T47D (cell line): ENCODE measurements around the gene CRYBG1.
A peak's percentile ranks its signal among the peaks of the same experiment; 100 is the strongest.

Experiments
- DNase-seq, 2 experiments: peaks; one replicate each; pipeline versions ENCODE4 v3.0.0 to v3.0.0-alpha.2; 2011 to 2012; ENCODE audit warnings: low read depth in 1 of 2, low spot score in 1 of 2
- JUND ChIP-seq: IDR thresholded peaks from 2 replicates; pipeline ENCODE4 v1.6.1; 2012; ENCODE audit warnings: low read depth
- in situ Hi-C: cut with HindIII; loops from 2 replicates; pipeline ENCODE4 v1.10.0; 2016; ENCODE audit warnings: low sequenced_read_pairs, low pct_unique_long_range_greater_than_20kb

Gene CRYBG1

DNA sequence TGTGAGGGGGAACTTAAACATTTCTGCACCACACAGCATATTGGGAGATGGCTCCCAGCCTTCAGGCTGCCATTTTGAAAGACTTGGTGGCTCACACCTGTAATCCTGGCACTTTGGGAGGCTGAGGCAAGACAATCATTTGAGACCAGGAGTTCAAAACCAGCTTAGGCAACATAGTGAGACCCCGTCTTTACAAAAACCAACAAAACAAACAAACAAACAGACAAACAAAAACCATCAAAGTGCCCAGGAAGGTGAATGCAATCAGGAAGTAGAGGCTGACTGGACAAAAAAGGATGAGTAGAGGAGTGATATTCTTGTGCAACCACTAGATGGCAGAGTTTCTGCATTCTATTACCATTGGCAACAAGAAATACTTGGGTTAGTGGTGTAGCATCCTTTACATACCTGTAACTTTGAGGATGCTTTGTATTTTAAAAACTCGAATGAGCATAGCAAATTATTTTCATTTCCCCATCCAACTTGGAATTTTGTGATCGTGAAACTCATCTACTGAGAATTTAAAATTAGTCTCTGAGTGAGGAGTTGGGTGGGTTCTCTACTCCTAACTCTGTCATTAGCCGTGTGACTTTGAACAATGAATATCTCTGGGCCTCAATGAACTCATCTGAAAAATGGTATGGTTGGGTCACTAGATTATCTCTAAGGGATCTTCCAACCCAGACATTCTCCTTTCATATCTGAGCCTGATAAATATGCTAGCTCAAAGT, 84.4 kb downstream of the CRYBG1 start:
- in situ Hi-C loops: no loop called here
- peak; percentile 42 to 74 for DNase-seq
- TF ChIP-seq JUND: no peak

- in situ Hi-C loops: no loop called here
- no peak for DNase-seq
- TF ChIP-seq JUND: no peak
Measured at GRCh38 chr6:106445508-106445878, 85.0 kb downstream of the CRYBG1 start.

- no peak for DNase-seq
- in situ Hi-C loops: no loop called here
Measured at GRCh38 chr6:106446287-106446885, 85.9 kb downstream of the CRYBG1 start.

GRCh38 chr6:106446983-106447382, 86.5 kb downstream of the CRYBG1 start:
- no peak for DNase-seq
- no peak for TF ChIP-seq JUND
- in situ Hi-C loops: no loop called here

More at GRCh38 chr6:106446287-106446885, 85.9 kb downstream of the CRYBG1 start:
- no peak for TF ChIP-seq JUND

DNA sequence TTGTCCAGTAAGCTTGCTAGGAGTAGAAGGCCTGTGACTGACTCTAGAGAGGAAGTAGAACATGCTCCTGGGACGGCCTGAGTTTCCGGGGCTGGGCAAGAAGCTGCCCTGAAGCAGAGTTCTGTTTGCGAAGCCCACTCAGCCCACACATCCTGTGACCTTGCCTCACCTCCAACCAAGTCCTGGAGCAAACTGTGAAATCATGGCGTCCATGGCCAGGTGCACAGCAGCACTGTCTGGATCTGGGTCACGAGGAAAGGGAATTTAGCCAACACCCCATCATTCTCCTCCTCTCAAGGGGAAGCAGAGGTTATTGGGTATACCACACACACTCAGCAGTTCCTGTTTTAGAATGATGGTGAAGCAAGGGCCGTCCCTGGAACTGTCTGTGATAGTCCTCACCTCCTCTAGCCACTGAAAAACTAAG, 87.5 kb downstream of the CRYBG1 start:
- TF ChIP-seq JUND: no peak
- in situ Hi-C loops: no loop called here

GRCh38 chr6:106450653-106451052, 90.1 kb downstream of the CRYBG1 start:
- in situ Hi-C loops: no loop called here
- TF ChIP-seq JUND: no peak
- no peak for DNase-seq

More for the DNA sequence above, 87.5 kb downstream of the CRYBG1 start:
- no peak for DNase-seq

DNA sequence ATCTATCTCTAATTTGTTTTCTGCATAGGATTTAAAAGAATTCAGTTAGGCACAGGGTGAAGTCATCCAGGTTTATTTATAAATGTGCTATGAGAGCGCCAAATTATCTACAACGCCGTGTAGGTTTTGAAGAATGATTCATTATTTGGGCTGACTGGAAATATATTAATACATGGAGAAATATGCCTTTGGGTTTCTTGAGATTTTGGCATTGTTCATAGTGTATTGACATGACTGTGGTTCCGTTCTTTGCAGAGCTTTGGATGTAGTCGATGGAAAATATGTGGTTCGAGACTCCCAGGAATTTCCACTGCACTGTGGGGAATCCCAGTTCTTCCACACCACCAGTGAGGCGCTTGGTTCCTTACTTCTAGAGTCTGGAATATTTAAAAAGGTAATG, 90.9 kb downstream of the CRYBG1 start:
- no peak for DNase-seq
- TF ChIP-seq JUND: no peak
- in situ Hi-C loops: no loop called here

DNA sequence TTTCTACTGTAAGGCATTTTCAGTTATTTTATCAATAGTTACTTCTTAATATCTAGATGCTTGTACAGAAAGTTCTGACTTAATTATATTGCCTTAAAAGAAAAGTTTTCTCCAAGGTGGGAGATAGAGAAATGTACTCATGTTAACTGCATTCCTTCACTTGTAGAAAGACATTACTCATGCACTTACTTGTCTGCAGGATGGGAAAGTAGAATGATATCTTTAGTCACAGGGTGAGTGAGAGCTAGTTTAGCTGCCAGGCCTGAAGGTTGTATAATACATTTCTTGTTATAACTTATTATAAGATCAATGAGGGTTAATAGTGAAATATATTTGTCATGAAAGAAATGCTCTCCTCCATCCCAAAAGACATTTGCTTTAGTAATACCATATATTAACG, 92.1 kb downstream of the CRYBG1 start:
- no peak for DNase-seq
- in situ Hi-C loops: no loop called here
- TF ChIP-seq JUND: no peak

DNA sequence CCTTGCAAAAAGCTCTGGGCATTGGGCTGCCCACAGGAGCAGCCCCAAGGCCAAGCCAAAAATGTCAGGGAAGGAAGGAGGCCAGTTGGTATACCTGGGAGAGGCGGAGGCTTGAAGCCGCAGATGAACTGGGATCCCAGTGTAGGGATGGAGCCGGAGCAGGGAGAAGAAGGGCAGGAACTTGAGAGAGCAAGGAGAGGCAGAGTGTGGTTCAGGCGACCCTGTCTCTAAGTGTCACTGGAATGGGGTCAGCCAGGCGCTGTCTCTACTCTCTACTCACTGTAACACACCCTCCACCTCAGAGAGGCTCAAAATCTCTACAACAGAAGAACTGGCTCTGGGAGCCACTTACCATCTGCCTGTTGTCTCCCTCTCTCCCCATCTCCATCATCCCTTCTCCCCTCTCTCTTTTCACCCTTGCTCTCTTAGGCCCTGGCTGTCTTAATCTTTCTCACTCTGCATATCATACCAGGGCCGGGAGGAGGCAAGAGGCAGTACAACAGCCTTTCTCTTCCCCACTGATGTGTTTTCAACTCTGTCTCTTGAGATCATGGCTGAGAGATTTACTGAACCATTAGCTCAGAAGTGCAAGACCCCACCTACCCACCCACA, 93.3 kb downstream of the CRYBG1 start:
- in situ Hi-C loops: no loop called here
- no peak for DNase-seq
- TF ChIP-seq JUND: no peak

DNA sequence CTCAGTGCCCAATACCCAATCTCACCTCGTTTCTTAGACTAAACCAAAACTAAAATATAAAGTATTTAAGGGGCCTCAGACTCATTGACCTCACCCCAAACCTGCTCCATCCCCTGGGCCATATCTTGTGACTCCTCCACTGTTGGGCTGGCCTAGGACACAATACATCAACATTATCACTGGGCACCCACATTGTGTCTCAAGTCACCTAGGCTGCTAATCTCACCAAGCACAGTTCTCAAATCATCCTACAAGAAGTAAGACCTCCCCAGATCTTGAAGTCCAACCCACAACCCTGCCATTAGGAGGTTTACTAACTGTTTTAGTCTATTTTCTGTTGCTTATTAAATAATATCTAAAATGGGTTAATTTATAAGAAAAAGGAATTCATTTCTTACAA, 96.2 kb downstream of the CRYBG1 start:
- DNase-seq: no peak
- TF ChIP-seq JUND: no peak
- in situ Hi-C loops: no loop called here

DNA sequence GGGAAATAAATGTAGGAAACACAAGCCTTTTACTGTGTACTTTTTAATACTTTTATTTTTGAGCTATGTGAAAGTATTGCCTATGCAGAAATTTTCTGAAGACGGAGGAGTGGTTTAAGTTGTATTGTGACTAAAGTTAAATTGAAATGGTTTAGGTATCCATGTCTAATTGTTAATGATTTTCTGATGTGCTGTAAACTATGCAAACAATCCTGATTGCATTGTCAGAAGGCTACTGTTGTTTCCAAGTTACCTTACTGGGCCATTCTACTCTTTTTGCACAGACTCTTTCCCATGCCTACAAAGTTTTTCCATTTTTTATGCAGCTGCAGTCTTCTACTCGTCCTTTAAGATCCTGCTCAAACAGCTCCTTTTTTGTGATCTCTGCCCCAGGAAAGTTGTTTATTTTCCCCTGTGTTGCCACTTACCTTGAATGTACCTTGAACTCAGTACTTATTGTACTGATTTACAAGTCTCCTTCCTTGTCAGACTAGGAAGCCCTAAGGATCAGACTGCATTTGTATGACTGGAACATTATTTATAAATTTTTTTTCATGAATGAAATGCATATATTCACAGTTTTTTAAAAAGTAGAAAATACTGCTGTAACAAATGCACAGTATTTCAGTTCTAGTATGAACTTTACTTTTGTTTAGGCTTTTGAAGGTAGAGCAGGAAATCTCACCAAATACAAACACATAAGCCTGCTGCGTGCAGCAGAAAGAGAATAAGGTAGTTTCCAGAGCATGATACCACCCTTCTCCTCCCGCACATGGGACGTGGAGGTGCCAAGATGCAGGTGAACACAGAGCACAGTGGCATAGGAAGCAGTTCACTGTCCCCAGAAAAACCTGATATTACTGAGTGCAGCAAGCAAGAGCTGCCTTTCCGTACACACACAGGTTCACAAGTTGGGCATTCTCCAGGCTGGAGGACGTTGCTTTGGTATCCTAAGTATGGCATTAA, 97.8 kb downstream of the CRYBG1 start:
- in situ Hi-C loops: no loop called here
- TF ChIP-seq JUND: no peak
- DNase-seq: no peak

DNA sequence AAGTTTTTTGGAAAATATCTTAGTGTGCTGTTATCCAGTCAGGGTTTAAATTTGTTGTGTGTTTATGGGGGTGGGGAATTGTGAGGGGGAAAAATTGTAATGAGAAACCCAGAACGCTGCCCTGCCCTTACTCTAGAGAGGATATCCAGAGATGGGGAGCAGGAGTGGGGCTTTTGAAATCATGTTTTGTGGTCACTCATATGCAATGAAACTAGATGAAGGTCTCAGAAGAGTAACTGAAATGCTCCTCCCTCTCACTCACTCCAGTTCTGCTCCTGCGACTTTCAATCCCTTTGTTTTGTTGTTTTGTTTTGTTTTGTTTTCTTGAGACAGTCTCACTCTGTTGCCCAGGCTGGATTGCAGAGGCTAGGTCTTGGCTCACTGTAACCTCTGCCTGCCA, 100.0 kb downstream of the CRYBG1 start:
- TF ChIP-seq JUND: no peak
- in situ Hi-C loops: no loop called here
- no peak for DNase-seq
